HG03439 (cell line): ENCODE measurements around the gene RFX2.
"Not testable (repeated sequence)": the region's sequence is repeated elsewhere in the genome, so short reads cannot be mapped to it uniquely, and the experiment has no call there.

Source experiments
- ATAC-seq: cut with Tn5 transposase; IDR thresholded peaks from one replicate; pipeline ENCODE4 v1.9.1; 2021; ENCODE audit warnings: mild to moderate bottlenecking, moderate library complexity; ENCODE audit not compliant: unreplicated experiment

The RFX2 gene

DNA sequence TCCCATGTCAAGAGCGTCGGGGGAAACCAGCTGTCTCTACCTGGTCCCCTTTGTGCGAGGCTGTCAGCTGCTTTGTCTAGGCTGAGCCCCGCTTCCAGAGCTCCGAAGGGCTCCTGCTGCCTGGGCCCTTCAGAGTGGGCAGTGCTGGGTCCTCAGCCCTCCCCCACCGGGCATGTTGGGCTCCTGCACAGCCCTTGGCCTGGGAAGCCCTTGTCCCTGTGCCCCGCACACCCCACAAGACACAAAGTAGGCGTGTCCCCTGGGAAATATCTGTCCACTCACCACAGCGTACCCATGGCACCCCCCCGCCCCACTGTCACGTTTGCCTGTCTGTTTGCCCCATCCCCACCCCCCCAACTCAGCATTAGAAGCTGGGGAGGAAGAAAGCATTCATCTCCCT is 92.7 kb downstream of the RFX2 start:
- ATAC-seq: no peak

DNA sequence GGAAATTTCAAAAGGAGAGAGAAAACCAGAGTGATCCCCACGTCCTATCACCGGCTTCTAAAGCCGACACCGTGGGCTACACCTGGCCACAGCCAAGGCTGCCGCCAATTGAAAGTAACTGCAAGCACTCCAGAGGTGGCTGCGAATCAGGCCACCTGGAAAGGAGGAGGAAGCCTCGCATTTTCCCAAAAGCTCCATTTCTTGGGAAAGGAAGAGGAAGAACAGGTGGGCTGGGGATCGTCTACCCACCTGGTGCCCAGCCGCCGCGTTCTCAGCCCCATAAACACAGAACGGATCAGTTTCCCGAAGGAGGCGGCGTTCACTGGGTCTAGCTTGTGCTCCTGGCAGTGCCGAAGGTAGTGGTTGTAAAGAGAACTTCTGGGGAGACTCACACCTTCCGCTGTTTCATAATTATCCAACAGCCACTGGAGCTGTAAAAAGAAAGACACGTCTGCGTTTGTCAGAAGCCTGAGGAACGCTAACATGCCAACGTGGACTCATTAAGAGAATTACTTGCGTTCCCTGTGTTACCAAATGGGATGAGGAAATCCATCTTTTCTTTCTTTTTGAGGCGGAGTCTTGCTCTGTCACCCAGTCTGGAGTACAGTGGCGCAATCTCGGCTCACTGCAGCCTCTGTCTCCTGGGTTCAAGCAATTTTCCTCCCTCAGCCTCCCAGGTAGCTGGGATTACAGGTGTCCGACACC is 94.3 kb downstream of the RFX2 start:
- ATAC-seq: no peak

DNA sequence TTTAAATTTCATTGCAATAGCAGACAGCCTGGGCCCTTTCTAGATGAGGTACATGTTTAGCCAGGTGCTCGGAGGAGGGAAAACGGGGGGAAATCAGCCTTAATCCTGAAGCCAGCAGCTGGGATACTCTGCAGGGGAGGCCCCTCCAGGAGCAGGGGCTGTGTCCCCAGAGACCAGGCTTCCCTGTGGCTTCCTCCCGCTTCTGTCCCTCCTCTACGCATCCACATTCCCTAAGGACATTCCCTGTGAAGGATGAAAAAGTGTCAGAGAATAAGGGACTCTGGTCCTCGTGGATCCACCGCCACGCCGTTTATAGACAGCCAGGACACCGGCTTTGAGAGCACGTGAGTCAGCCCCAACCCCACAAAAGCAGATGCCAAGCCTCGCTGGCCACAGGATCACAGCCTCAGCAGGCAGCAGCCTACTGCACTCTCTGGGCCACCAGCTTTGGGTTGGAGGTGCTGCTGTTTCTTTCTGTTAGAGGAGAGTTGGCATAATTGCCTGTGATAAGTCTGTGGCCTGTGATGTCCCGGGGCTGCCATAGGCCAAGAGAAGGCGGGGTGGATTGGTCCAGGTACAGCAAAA is 95.7 kb downstream of the RFX2 start:
- ATAC-seq: no peak

GRCh38 chr19:6012426-6013170 is 97.7 kb downstream of the RFX2 start:
- ATAC-seq: no peak

DNA sequence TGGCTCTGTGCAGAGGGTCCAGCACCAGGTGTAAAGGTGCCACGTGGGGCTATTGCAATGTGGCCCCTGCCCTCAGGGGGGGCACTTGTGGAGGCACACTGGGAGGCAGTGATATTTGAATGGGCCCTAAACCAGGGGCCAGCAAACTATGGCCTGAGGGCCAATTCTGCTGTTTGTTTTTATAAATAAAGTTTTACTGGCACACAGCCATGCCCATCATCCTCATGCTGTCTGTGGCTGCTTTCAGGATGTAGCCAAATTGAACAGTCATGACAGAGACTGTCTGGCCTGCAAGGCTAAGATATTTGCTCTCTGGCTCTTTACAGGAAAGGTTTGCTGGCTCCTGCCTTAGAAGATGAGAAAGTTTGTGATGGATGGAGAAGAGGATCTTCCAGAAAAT is 98.5 kb downstream of the RFX2 start:
- ATAC-seq: no peak

DNA sequence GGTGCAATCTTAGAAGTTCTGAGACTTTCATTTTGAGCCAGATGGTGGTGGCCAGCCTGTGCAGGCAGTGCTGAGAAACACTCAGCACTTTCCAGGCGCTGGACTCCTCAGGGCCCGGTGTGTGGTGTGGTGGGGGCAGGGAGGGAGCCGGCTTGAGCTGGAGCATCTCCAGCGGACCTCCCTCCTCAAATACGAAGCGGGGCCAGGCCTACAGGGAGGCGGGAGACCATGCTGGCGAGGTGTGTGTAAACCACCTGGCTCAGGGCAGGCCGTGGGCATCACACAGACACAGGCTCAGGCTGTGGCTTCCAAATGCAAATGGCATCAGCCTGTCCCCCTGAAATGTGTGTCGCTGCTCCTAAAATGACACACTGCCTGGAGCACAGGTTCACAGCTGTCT is 99.1 kb downstream of the RFX2 start:
- no peak for ATAC-seq

GRCh38 chr19:6010107-6010506 is 100.2 kb downstream of the RFX2 start:
- no peak for ATAC-seq

DNA sequence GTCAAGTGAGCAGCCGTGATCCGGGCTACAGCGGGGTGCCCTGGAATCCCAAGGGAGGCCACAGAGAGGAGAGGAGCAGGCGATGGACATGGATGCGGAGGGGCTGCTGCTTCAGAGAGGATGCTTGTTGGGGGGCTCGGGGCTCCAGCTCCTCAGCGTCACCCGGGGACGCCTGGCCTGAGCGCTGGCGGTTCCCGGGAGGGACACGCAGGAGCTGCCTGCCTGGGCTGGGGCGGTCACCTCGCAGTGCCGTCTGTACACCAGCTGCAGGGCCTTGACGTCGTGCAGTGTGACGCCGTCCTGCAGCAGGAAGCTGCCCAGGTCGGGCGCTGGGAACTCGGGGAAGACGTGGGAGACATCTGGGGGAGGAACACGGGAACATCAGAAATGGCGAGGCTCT is 102.4 kb downstream of the RFX2 start:
- no peak for ATAC-seq

DNA sequence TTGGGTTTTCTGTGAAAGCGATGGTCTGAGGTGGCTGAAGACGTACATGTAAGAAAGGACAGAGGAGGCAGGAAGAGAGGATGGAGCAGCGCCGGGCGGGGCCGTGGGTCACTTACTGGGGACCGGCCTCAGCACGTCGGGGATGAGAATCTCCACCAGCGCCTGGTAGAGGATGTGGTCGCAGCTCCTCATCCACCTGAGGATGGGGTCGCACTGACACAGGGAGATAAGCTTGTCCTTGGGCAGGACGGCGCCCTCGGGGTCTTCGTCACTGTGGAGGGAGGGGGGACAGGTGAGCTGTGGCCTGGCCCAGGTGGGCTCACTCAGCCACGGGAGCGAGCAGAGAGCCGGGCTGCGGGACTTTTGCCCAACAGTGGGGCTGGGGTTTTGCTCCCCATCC is 103.4 kb downstream of the RFX2 start:
- no peak for ATAC-seq

GRCh38 chr19:6006070-6006446 is 104.2 kb downstream of the RFX2 start:
- ATAC-seq: not testable (repeated sequence)

- ATAC-seq: no peak
Observed at GRCh38 chr19:6005321-6006069, 104.8 kb downstream of the RFX2 start.

- no peak for ATAC-seq
Observed at GRCh38 chr19:6003976-6004375, 106.3 kb downstream of the RFX2 start.

DNA sequence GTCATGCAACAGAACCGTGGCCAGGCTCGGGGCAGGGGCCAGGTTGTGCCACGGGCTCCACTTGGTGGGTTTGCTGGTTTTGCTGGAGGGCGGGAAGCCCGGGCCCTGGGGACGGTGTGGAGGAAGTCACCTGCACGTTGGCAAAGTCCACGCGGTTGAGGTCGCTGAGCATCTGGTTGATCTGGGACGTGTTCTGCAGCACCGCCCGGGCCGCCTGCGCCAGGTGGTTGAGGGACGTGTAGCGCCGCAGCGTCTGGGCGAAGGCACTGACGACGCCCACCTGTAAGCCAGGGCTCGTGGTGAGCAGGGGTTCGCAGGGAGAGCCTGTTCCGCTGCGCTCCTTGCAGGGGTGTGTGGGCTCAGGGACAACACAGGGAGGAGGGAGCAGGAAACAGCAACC is 107.7 kb downstream of the RFX2 start:
- ATAC-seq: no peak

- no peak for ATAC-seq
Observed at GRCh38 chr19:6000228-6000847, 110.0 kb downstream of the RFX2 start.

DNA sequence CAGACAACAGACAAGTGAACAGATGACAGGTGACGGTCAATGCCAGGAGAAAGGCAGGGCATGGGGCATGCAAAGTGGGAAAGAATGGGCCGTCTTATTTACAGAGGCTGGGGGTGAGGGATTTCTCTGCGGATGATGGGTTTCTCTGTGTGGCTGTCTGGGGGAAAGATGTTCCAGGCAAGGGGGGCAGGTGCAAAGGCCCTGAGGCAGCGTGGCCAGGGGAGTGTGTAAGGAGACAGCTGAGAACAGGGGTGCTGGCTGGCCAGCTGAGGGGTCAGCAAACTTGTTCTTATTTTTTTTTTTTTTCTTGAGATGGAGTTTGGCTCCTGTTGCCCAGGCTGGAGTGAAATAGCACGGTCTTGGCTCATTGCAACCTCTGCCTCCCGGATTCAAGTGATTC is 110.6 kb downstream of the RFX2 start:
- no peak for ATAC-seq

GRCh38 chr19:5997371-5997770 is 112.9 kb downstream of the RFX2 start:
- no peak for ATAC-seq

DNA sequence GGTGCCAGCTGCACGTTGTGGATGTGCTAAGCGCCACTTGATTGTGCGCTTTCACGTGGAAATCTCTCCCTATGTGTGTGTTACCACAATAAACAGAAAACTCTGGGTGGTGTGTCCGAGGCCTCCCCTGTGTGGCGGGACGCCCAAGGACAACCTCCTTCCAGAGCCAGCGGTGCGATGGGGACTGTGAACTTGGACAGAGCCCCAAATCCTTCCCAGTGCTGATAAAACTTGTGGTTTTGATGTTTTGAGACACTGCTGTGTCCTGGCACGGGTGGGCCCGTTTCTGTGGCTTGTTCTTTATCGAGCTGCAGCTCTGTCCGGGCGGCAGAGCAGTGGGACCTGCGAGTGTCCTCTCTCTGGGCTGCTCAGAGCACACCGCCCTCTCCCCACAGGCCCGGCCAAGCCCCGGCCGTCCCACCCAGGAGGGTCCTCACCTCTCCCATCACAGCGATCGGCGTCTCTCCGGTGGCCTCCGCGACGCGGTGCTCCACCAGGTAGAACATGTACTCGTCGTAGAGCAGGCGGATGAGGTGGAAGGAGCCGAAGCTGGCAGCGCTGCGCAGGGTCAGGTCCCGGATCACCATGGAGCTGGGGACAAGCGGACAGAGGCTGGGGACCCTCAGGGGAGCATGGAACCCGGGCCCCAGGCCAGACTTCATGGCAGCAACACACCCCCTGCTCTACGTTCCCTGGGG is 113.5 kb downstream of the RFX2 start:
- no peak for ATAC-seq

DNA sequence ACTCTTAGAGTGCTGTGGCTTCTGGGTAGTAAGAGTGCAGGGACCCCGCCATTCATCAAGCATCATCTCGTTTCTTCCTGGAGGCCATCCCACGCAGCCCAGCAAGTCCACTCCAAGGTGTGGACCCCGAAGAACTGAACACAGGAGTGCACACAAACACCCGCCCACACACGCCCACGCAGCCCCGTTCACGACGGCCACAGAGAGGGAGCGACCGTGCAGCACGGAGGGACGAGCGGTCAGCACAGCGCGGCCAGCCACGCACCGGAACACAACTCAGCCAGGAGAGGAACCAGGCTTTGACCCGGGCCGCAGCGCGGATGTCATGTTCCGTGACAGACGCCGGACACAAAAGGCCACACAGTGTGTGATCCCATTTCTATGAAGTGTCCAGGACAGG is 114.2 kb downstream of the RFX2 start:
- no peak for ATAC-seq

GRCh38 chr19:5995606-5996005 is 114.7 kb downstream of the RFX2 start:
- ATAC-seq: no peak

DNA sequence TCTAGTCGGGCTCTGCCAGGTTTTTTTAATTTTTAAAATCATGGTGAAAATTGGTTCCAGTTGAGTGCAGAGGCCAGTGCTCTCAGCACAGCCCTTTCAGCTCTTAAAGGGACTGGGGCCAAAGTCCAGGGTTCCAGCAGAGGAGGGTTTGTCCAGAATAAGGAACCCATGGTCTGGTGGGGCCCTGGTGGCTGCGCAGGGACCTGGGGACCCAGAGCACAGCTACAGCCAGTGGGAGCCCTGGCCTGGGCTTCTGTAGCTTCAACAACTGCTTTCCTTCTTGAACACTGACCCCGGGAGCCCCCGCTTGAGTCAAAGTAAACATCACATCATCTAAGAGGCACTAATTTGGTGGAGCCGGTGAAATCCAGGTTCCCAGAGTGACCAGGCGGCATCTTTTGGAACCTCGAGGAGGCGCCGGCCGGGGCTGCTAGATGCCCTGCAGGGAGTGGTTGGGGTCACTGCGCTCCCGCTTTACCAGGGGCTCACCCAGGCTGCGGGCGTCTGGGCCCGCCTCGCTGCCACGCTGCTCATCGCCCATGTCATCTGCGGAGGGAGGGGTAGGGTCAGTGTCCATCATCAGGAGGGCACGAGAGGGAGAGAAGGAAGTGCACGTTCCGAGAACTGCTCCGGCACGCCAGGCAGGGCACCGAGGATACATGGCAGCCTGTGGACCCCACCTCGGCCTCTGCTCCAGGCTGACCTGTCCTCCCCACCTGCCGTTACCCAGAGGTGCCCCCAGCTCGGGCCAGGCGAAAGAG is 115.7 kb downstream of the RFX2 start:
- ATAC-seq: no peak
